SK-N-SH (cell line): Measurements from ENCODE around the gene CATSPER3. TPM values are rescaled to one million over a fixed set of nuclear protein-coding genes. Genes with fewer than 3 reads are reported as not detected.

ENCODE experiments used
- CTCF ChIA-PET: fragments of 300-600, 350-600 bp; formaldehyde crosslinking; extraction: SDS; loops from one replicate; lab custom pipeline; 2021; lab: Yijun Ruan, JAX
- POLR2A ChIA-PET: fragments of 350-600 bp; sonication (Branson Sonifier 250); formaldehyde crosslinking; extraction: SDS; loops from one replicate; lab custom pipeline; 2020; ENCODE audit warnings: antibody characterized with exemption, inconsistent platforms; lab: Yijun Ruan, JAX
- DNase-seq: peaks from one replicate; pipeline ENCODE4 v3.0.0; 2012
- H2AFZ ChIP-seq: fragments of 200-600 bp; sonication (generic); 2 replicates; pipeline ENCODE4 v1.8.1; 2016; ENCODE audit warnings: antibody characterized with exemption, mild to moderate bottlenecking, low read depth
- H3F3A ChIP-seq: fragments of 200-600 bp; sonication (generic); replicated peaks from 2 replicates; pipeline ENCODE3; 2016; ENCODE audit warnings: antibody characterized with exemption, mild to moderate bottlenecking; ENCODE audit not compliant: insufficient read depth
- H3K27ac ChIP-seq, 2 experiments: fragments of 200-500 bp in 1 of 2; fragments of 200-600 bp in 1 of 2; sonication (Bioruptor generic) in 1 of 2; sonication (generic), shearing (Covaris generic) in 1 of 2; 2 replicates each; pipeline versions ENCODE4 v1.5.1 to v1.6.1; 2014 to 2016; ENCODE audit warnings: low read depth in 2 of 2, inconsistent platforms in 1 of 2, low read length in 1 of 2, mild to moderate bottlenecking in 1 of 2, mixed read lengths in 1 of 2
- H3K27me3 ChIP-seq: fragments of 200-600 bp; sonication (generic), shearing (Covaris generic); 2 replicates; pipeline ENCODE4 v1.6.1; 2016; ENCODE audit warnings: mixed run types; ENCODE audit not compliant: insufficient read depth
- H3K36me3 ChIP-seq, 2 experiments: fragments of 200-500 bp in 1 of 2; fragments of 200-600 bp in 1 of 2; sonication (Bioruptor generic) in 1 of 2; sonication (generic) in 1 of 2; replicated peaks in 1 of 2; 2 replicates each; pipeline versions ENCODE3 to v1.5.1; 2014 to 2016; ENCODE audit warnings: low read length in 1 of 2, mild to moderate bottlenecking in 1 of 2; ENCODE audit not compliant: insufficient read depth in 2 of 2, control insufficient read depth in 1 of 2
- H3K4me1 ChIP-seq, 2 experiments: fragments of 200-500 bp in 1 of 2; fragments of 200-600 bp in 1 of 2; sonication (Bioruptor generic) in 1 of 2; sonication (generic), shearing (Covaris generic) in 1 of 2; 2 replicates each; pipeline versions ENCODE4 v1.5.1 to v1.6.1; 2014 to 2016; ENCODE audit warnings: low read depth in 1 of 2, low read length in 1 of 2, mixed run types in 1 of 2; ENCODE audit not compliant: insufficient read depth in 2 of 2, control insufficient read depth in 1 of 2
- H3K4me2 ChIP-seq: fragments of 200-600 bp; sonication (generic), shearing (Covaris generic); 2 replicates; pipeline ENCODE4 v1.6.1; 2017; ENCODE audit warnings: mixed run types
- H3K4me3 ChIP-seq, 2 experiments: fragments of 200-500 bp in 1 of 2; fragments of 200-600 bp in 1 of 2; sonication (Bioruptor generic) in 1 of 2; sonication (generic), shearing (Covaris generic) in 1 of 2; 2 replicates each; pipeline versions ENCODE4 v1.5.1 to v1.8.1; 2014 to 2016; ENCODE audit warnings: low read depth in 2 of 2, inconsistent platforms in 1 of 2, low read length in 1 of 2, mild to moderate bottlenecking in 1 of 2, mixed read lengths in 1 of 2, moderate library complexity in 1 of 2
- H3K79me2 ChIP-seq: fragments of 200-600 bp; sonication (generic); 2 replicates; pipeline ENCODE4 v1.8.1; 2017; ENCODE audit warnings: mild to moderate bottlenecking; ENCODE audit not compliant: insufficient read depth
- H3K9ac ChIP-seq: fragments of 200-600 bp; sonication (generic); 2 replicates; pipeline ENCODE4 v1.6.1; 2017; ENCODE audit warnings: mixed run types
- H3K9me2 ChIP-seq: fragments of 200-600 bp; sonication (generic); 2 replicates; pipeline ENCODE4 v1.6.1; 2017; ENCODE audit warnings: mixed run types
- H3K9me3 ChIP-seq: fragments of 200-600 bp; sonication (generic); 2 replicates; pipeline ENCODE4 v1.6.1; 2017; ENCODE audit warnings: mixed run types, mild to moderate bottlenecking, moderate library complexity
- H4K20me1 ChIP-seq: fragments of 200-600 bp; sonication (generic); 2 replicates; pipeline ENCODE4 v1.6.1; 2017; ENCODE audit warnings: mild to moderate bottlenecking, mixed run types; ENCODE audit not compliant: insufficient read depth
- CHD2 ChIP-seq: fragments of 150-350 bp; IDR thresholded peaks from 2 replicates; pipeline ENCODE4 v1.6.1; 2018; ENCODE audit warnings: low read length; ENCODE audit not compliant: partially characterized antibody
- FOSL2 ChIP-seq: IDR thresholded peaks from 2 replicates; pipeline ENCODE4 v1.4.0; 2012; ENCODE audit warnings: low read depth, mild to moderate bottlenecking, moderate library complexity, borderline replicate concordance
- FOXJ3 ChIP-seq: sonication (generic); formaldehyde crosslinking; IDR thresholded peaks from 2 replicates; pipeline ENCODE4 v1.5.1; 2020; ENCODE audit warnings: mild to moderate bottlenecking, missing genetic modification reagents
- FOXM1 ChIP-seq: IDR thresholded peaks from 2 replicates; pipeline ENCODE4 v1.4.0; 2012; ENCODE audit warnings: low read depth, mild to moderate bottlenecking
- GABPA ChIP-seq: IDR thresholded peaks from 2 replicates; pipeline ENCODE4 v1.4.0; 2012; ENCODE audit warnings: low read depth, mild to moderate bottlenecking
- GATA2 ChIP-seq: sonication (generic); formaldehyde crosslinking; IDR thresholded peaks from 2 replicates; pipeline ENCODE4 v1.5.0; 2020; ENCODE audit warnings: mild to moderate bottlenecking, missing genetic modification reagents
- JUND ChIP-seq: IDR thresholded peaks from 2 replicates; pipeline ENCODE4 v1.4.0; 2012
- MEF2A ChIP-seq: IDR thresholded peaks from 2 replicates; pipeline ENCODE4 v1.4.0; 2012; ENCODE audit warnings: low read depth, borderline replicate concordance
- MXI1 ChIP-seq: IDR thresholded peaks from 2 replicates; pipeline ENCODE4 v1.6.1; 2012; ENCODE audit warnings: mild to moderate bottlenecking, low read depth, low read length, improper control_type of control experiment
- NFIC ChIP-seq: IDR thresholded peaks from 2 replicates; pipeline ENCODE4 v1.4.0; 2012; ENCODE audit warnings: borderline replicate concordance
- RAD21 ChIP-seq: IDR thresholded peaks from 2 replicates; pipeline ENCODE4 v1.6.1; 2012; ENCODE audit warnings: mild to moderate bottlenecking, low read length
- RCOR1 ChIP-seq: fragments of 150-350 bp; IDR thresholded peaks from 2 replicates; pipeline ENCODE4 v1.6.1; 2017; ENCODE audit warnings: antibody characterized with exemption, low read length
- REST ChIP-seq: IDR thresholded peaks from 2 replicates; pipeline ENCODE4 v1.6.1; 2012; ENCODE audit warnings: mild to moderate bottlenecking, low read depth, low read length, moderate library complexity
- RXRA ChIP-seq: IDR thresholded peaks from 2 replicates; pipeline ENCODE4 v1.4.0; 2012; ENCODE audit warnings: low read depth, mild to moderate bottlenecking, borderline replicate concordance
- SIN3A ChIP-seq: IDR thresholded peaks from 2 replicates; pipeline ENCODE4 v1.6.1; 2012; ENCODE audit warnings: low read depth, mild to moderate bottlenecking, low read length, moderate library complexity, borderline replicate concordance
- SMC3 ChIP-seq: IDR thresholded peaks from 2 replicates; pipeline ENCODE4 v1.6.1; 2012; ENCODE audit warnings: low read depth, low read length, improper control_type of control experiment
- TEAD4 ChIP-seq: IDR thresholded peaks from 2 replicates; pipeline ENCODE4 v1.4.0; 2012; ENCODE audit warnings: mild to moderate bottlenecking, borderline replicate concordance; ENCODE audit not compliant: insufficient read depth
- USF1 ChIP-seq: IDR thresholded peaks from 2 replicates; pipeline ENCODE4 v1.4.0; 2012; ENCODE audit warnings: low read depth, borderline replicate concordance
- YY1 ChIP-seq: IDR thresholded peaks from 2 replicates; pipeline ENCODE4 v1.4.0; 2012; ENCODE audit warnings: low read depth, mild to moderate bottlenecking
- ZBTB33 ChIP-seq: IDR thresholded peaks from 2 replicates; pipeline ENCODE4 v1.4.0; 2012; ENCODE audit warnings: low read depth, borderline replicate concordance
- WGBS: methylation state at CpG from one replicate; pipeline ENCODE4 v1.1.6; 2017; ENCODE audit warnings: low lambda C conversion rate; 5-methylcytosine and 5-hydroxymethylcytosine counted together
- polyA plus RNA-seq, 3 experiments: library from polyadenylated mRNA; depleted of rRNA; stranded (reverse); fragments of >200 nt; gene quantifications; 2 replicates each; pipeline ENCODE4 v1.2.3, GENCODE V29; 2012
- TF ChIP-seq, protein P1 (sequence below): fragments of 150-350 bp; IDR thresholded peaks from 2 replicates; pipeline ENCODE4 v1.6.1; 2016; ENCODE audit warnings: mild to moderate bottlenecking, low read depth, low read length
- TF ChIP-seq, protein P2 (sequence below): IDR thresholded peaks from 2 replicates; pipeline ENCODE4 v1.4.0; 2012; ENCODE audit warnings: low read depth

The CATSPER3 gene
- polyA plus RNA-seq, 1 of the 3 experiments (the other 2 are of a cell fraction), result 0.26 TPM

DNA sequence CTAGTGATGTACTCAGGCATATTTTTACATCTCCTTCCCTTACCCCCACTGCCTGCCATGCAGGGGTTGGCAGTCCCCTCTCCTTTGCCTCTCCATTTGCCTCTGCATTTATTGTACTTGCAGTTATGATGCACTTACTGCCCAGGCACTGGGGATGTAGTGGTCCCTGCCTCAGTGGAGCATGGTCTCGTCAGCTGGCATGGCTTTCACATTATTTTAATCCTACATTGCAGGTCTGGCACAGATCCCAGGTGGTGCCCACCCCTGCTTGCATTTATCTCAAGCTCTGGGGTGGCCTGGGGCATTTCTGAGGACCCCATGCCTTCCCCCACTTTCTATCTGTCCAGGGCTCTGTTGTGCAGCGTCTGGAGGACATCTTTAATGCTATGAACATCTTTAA, 89.5 kb downstream of the CATSPER3 start:
- H3K9me3 ChIP-seq, result no peaks in the 10 kb centered on the region
- no peaks in the 10 kb centered on the region for H3K4me1 ChIP-seq
- CTCF ChIA-PET, result no interaction called here
- DNase-seq, result no peak
- no peaks in the 10 kb centered on the region for H3K9me2 ChIP-seq
- TF ChIP-seq FOXM1 (no peak), ZBTB33 (no peak), MXI1 (no peak), CHD2 (no peak), FOSL2 (no peak), JUND (no peak), SIN3A (no peak), FOXJ3 (no peak), TEAD4 (no peak)
- TF ChIP-seq, protein P1, sequence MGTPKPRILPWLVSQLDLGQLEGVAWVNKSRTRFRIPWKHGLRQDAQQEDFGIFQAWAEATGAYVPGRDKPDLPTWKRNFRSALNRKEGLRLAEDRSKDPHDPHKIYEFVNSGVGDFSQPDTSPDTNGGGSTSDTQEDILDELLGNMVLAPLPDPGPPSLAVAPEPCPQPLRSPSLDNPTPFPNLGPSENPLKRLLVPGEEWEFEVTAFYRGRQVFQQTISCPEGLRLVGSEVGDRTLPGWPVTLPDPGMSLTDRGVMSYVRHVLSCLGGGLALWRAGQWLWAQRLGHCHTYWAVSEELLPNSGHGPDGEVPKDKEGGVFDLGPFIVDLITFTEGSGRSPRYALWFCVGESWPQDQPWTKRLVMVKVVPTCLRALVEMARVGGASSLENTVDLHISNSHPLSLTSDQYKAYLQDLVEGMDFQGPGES, result no peak
- no peak overlapping the region for H3K4me2 ChIP-seq
- H3K27ac ChIP-seq, result no peak overlapping the region
- WGBS, result 17% methylated on average over 2 of the region's 2 CpGs
- no peak overlapping the region for H3K9ac ChIP-seq
- POLR2A ChIA-PET, result no interaction called here
- no peaks in the 10 kb centered on the region for H3K79me2 ChIP-seq
- no peak overlapping the region for H3K4me3 ChIP-seq
- no peaks in the 10 kb centered on the region for H4K20me1 ChIP-seq
- no peaks in the 10 kb centered on the region for H3K36me3 ChIP-seq
- no peak overlapping the region for H2AFZ ChIP-seq
- peaks cover 33% of the 10 kb centered on the region for H3K27me3 ChIP-seq
- no peaks in the 10 kb centered on the region for H3F3A ChIP-seq

- H3K27me3 ChIP-seq, result peaks cover 27% of the 10 kb centered on the region
- no peak overlapping the region for H3K4me2 ChIP-seq
- H3K27ac ChIP-seq, result no peak overlapping the region
- H3K9me3 ChIP-seq, result no peaks in the 10 kb centered on the region
- DNase-seq, result no peak
- H3K9me2 ChIP-seq, result no peaks in the 10 kb centered on the region
- POLR2A ChIA-PET, result no interaction called here
- no peaks in the 10 kb centered on the region for H3K79me2 ChIP-seq
- H3F3A ChIP-seq, result no peaks in the 10 kb centered on the region
- no peak overlapping the region for H3K9ac ChIP-seq
- H2AFZ ChIP-seq, result no peak overlapping the region
- no peak overlapping the region for H3K4me3 ChIP-seq
- H3K4me1 ChIP-seq, result no peaks in the 10 kb centered on the region
- WGBS, result 23% methylated on average over 5 of the region's 8 CpGs
- no peaks in the 10 kb centered on the region for H3K36me3 ChIP-seq
- no peaks in the 10 kb centered on the region for H4K20me1 ChIP-seq
- CTCF ChIA-PET, result interaction anchor here (1.3 kb wide), 1 partner anchor 130 kb away, joined by 4 read pairs; no protein-coding TSS in a partner anchor
- no peak for TF ChIP-seq NFIC
- TF ChIP-seq GABPA, result no peak
- no peak for TF ChIP-seq REST
- no peak for TF ChIP-seq RXRA
- TF ChIP-seq MEF2A, result no peak
- no peak for TF ChIP-seq MXI1
- no peak for TF ChIP-seq FOXJ3
- TF ChIP-seq TEAD4, result no peak
- TF ChIP-seq RCOR1, result no peak
- no peak for TF ChIP-seq RAD21
- no peak for TF ChIP-seq USF1
- no peak for TF ChIP-seq GATA2
- TF ChIP-seq, protein P2, sequence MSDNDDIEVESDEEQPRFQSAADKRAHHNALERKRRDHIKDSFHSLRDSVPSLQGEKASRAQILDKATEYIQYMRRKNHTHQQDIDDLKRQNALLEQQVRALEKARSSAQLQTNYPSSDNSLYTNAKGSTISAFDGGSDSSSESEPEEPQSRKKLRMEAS, result no peak
- TF ChIP-seq YY1, result no peak
- TF ChIP-seq SMC3, result no peak
- TF ChIP-seq SIN3A, result no peak
Observed at GRCh38 chr5:135058331-135058732, 90.6 kb downstream of the CATSPER3 start.
